GM12891 (cell line): ENCODE data around the gene SCARF2.
"Not testable (repeated sequence)": the region's sequence is repeated elsewhere in the genome, so short reads cannot be mapped to it uniquely, and the experiment has no call there.

Experiments
- POLR2A ChIP-seq: IDR thresholded peaks from 2 replicates; pipeline ENCODE4 v1.6.1; 2011; ENCODE audit warnings: low read depth, low read length, control low read depth
- POLR2AphosphoS5 ChIP-seq: IDR thresholded peaks from 2 replicates; pipeline ENCODE4 v1.6.1; 2011; ENCODE audit warnings: low read depth, low read length, control low read depth

DNA sequence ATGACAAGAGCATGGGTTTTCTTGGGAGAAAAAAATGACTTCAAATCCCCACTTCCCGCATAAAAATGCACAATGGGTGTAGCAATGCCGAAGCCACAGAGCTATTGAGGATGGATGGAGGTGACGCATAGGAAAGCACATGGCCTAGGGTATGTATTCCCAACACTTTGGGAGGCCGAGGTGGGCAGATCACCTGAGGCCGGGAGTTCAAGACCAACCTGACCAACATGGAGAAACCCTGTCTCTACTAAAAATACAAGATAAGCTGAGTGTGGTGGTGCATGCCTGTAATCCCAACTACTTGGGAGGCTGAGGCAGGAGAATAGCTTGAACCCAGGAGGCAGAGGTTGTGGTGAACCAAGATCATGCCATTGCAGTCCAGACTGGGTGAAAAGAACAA is 58.9 kb downstream of the SCARF2 start:
- TF ChIP-seq POLR2AphosphoS5, POLR2A: not testable (repeated sequence)
